ENCODE results near the gene TENM4.

Gene TENM4

GRCh38 chr11:78691215-78691614 lies 749.6 kb downstream of the TENM4 start:
- Histone ChIP-seq H3K27ac (no peak overlapping the region), H3K4me3 (no peak overlapping the region)

- Histone ChIP-seq H3K4me3 (no peak overlapping the region), H3K27ac (no peak overlapping the region)
These were observed 750.4 kb downstream of the TENM4 start for GRCh38 chr11:78690352-78690987.

- H3K27ac ChIP-seq = no peak overlapping the region
- no peak overlapping the region for H3K4me3 ChIP-seq
These were observed 751.2 kb downstream of the TENM4 start for GRCh38 chr11:78689585-78690153.

- Histone ChIP-seq H3K27ac (no peak overlapping the region), H3K4me3 (no peak overlapping the region)
These were observed 751.7 kb downstream of the TENM4 start for GRCh38 chr11:78689101-78689500.

GRCh38 chr11:78688460-78688859 lies 752.4 kb downstream of the TENM4 start:
- no peak overlapping the region for H3K27ac ChIP-seq
- H3K4me3 ChIP-seq = no peak overlapping the region

- H3K27ac ChIP-seq = no peak overlapping the region
- H3K4me3 ChIP-seq = no peak overlapping the region
These were observed 755.7 kb downstream of the TENM4 start for GRCh38 chr11:78685156-78685555.

GRCh38 chr11:78684377-78684776 lies 756.5 kb downstream of the TENM4 start:
- Histone ChIP-seq H3K27ac (no peak overlapping the region), H3K4me3 (no peak overlapping the region)

- Histone ChIP-seq H3K4me3 (no peak overlapping the region), H3K27ac (no peak overlapping the region)
These were observed 757.1 kb downstream of the TENM4 start for GRCh38 chr11:78683774-78684173.

GRCh38 chr11:78676026-78676557 lies 764.7 kb downstream of the TENM4 start:
- Histone ChIP-seq H3K4me3 (no peak overlapping the region), H3K27ac (no peak overlapping the region)

GRCh38 chr11:78672850-78673620 lies 767.8 kb downstream of the TENM4 start:
- H3K4me3 ChIP-seq = no peak overlapping the region
- no peak overlapping the region for H3K27ac ChIP-seq

GRCh38 chr11:78669249-78669648 lies 771.6 kb downstream of the TENM4 start:
- Histone ChIP-seq H3K4me3 (no peak overlapping the region), H3K27ac (no peak overlapping the region)

- Histone ChIP-seq H3K27ac (no peak overlapping the region), H3K4me3 (no peak overlapping the region)
These were observed 773.4 kb downstream of the TENM4 start for GRCh38 chr11:78667461-78667860.

- Histone ChIP-seq H3K4me3 (no peak overlapping the region), H3K27ac (no peak overlapping the region)
These were observed 774.1 kb downstream of the TENM4 start for GRCh38 chr11:78666675-78667160.

GRCh38 chr11:78664636-78665035 lies 776.2 kb downstream of the TENM4 start:
- no peak overlapping the region for H3K4me3 ChIP-seq

GRCh38 chr11:78662811-78663210 lies 778.0 kb downstream of the TENM4 start:
- Histone ChIP-seq H3K27ac (no peak overlapping the region), H3K4me3 (no peak overlapping the region)

More at GRCh38 chr11:78664636-78665035, 776.2 kb downstream of the TENM4 start:
- H3K27ac ChIP-seq = no peak overlapping the region

- peak overlapping the region in 4 of 21 experiments; percentile 13 to 65 (median 56) for H3K27ac ChIP-seq
- H3K4me3 ChIP-seq = no peak overlapping the region
These were observed 780.4 kb downstream of the TENM4 start for GRCh38 chr11:78660471-78660870.

GRCh38 chr11:78659326-78660270 lies 781.2 kb downstream of the TENM4 start:
- peak overlapping the region in 8 of 21 experiments; percentile 13 to 65 (median 52) for H3K27ac ChIP-seq
- H3K4me3 ChIP-seq = no peak overlapping the region

- Histone ChIP-seq H3K27ac (no peak overlapping the region), H3K4me3 (no peak overlapping the region)
These were observed 782.6 kb downstream of the TENM4 start for GRCh38 chr11:78657968-78658839.

- H3K4me3 ChIP-seq = no peak overlapping the region
- no peak overlapping the region for H3K27ac ChIP-seq
These were observed 783.4 kb downstream of the TENM4 start for GRCh38 chr11:78657441-78657840.

Data from skin epidermis (tissue), 12 donors.